Activated CD4-positive, alpha-beta T cell treated with anti-CD3 and anti-CD28 coated beads, Interleukin-2, amount 10 ng/mL, durations not matched to agents 7 days and 5 days (primary cell): Measurements from ENCODE around the gene DPH5. TPM values are rescaled to one million over a fixed set of nuclear protein-coding genes. Genes with fewer than 3 reads are reported as not detected.
"Not testable (repeated sequence)": the region's sequence is repeated elsewhere in the genome, so short reads cannot be mapped to it uniquely, and the experiment has no call there.

Experiments used
- CTCF ChIA-PET: fragments of 350-600 bp; sonication (Branson Sonifier 250); formaldehyde crosslinking; loops from one replicate; lab custom pipeline; 2021; ENCODE audit warnings: antibody characterized with exemption; lab: Charles Lee
- POLR2A ChIA-PET: fragments of 350-600 bp; sonication (Branson Sonifier 250); formaldehyde crosslinking; loops from one replicate; lab custom pipeline; 2021; ENCODE audit warnings: antibody characterized with exemption; lab: Charles Lee
- DNase-seq: peaks from one replicate; pipeline ENCODE4 v3.0.0-alpha.2; 2020
- H3K27ac Mint-ChIP-seq: one replicate; pipeline ENCODE4 v1.8.0; 2021; ENCODE audit warnings: mild to moderate bottlenecking, moderate library complexity, mixed read lengths
- H3K27me3 Mint-ChIP-seq: one replicate; pipeline ENCODE4 v1.8.0; 2021; ENCODE audit warnings: mixed read lengths
- H3K36me3 Mint-ChIP-seq: one replicate; pipeline ENCODE4 v1.8.0; 2021; ENCODE audit warnings: low read depth, mixed read lengths
- H3K4me1 Mint-ChIP-seq: one replicate; pipeline ENCODE4 v1.8.0; 2021; ENCODE audit warnings: mixed read lengths
- H3K4me3 Mint-ChIP-seq: one replicate; pipeline ENCODE4 v1.8.0; 2021; ENCODE audit warnings: mild to moderate bottlenecking, moderate library complexity, mixed read lengths
- H3K9me3 Mint-ChIP-seq: one replicate; pipeline ENCODE4 v1.8.0; 2021; ENCODE audit warnings: mixed read lengths
- total RNA-seq, 2 experiments: library from RNA; stranded (reverse); gene quantifications; one replicate each; pipeline ENCODE4 v1.2.3, GENCODE V29; 2021

Gene DPH5
- total RNA-seq, 2 experiments from 2014 or later = 32.8 to 38.9 TPM

GRCh38 chr1:101050869-101051268, 25.3 kb upstream of the DPH5 start:
- ChIA-PET POLR2A (no interaction called here), CTCF (no interaction called here)
- H3K4me3 Mint-ChIP-seq = no peak overlapping the region
- peaks cover 44% of the 10 kb centered on the region for H3K36me3 Mint-ChIP-seq
- no peak overlapping the region for H3K27ac Mint-ChIP-seq
- no peaks in the 10 kb centered on the region for H3K27me3 Mint-ChIP-seq
- peaks cover 7% of the 10 kb centered on the region for H3K9me3 Mint-ChIP-seq
- H3K4me1 Mint-ChIP-seq = peaks cover 6% of the 10 kb centered on the region
- no peak for DNase-seq

GRCh38 chr1:101044749-101045148, 19.2 kb upstream of the DPH5 start:
- DNase-seq = no peak
- no peaks in the 10 kb centered on the region for H3K27me3 Mint-ChIP-seq
- CTCF ChIA-PET = interaction anchor here (1.3 kb wide), 1 partner anchor 28 kb away, joined by 3 read pairs; no protein-coding TSS in a partner anchor
- H3K4me1 Mint-ChIP-seq = no peaks in the 10 kb centered on the region
- peaks cover 11% of the 10 kb centered on the region for H3K9me3 Mint-ChIP-seq
- H3K36me3 Mint-ChIP-seq = peaks cover 31% of the 10 kb centered on the region
- peak overlapping the region; percentile 31 for H3K27ac Mint-ChIP-seq
- H3K4me3 Mint-ChIP-seq = no peak overlapping the region
- POLR2A ChIA-PET = no interaction called here

- Mint-ChIP-seq H3K36me3 (peaks cover 31% of the 10 kb centered on the region), H3K4me1 (no peaks in the 10 kb centered on the region), H3K9me3 (peaks cover 14% of the 10 kb centered on the region), H3K27ac (no peak overlapping the region), H3K4me3 (no peak overlapping the region), H3K27me3 (no peaks in the 10 kb centered on the region)
- ChIA-PET CTCF (interaction anchor here (1.3 kb wide), 1 partner anchor 28 kb away, joined by 3 read pairs; no protein-coding TSS in a partner anchor), POLR2A (no interaction called here)
- no peak for DNase-seq
Observed at GRCh38 chr1:101044259-101044658, 18.7 kb upstream of the DPH5 start.

GRCh38 chr1:101043776-101044175, 18.2 kb upstream of the DPH5 start:
- ChIA-PET POLR2A (no interaction called here), CTCF (interaction anchor here (1.3 to 1.4 kb wide), 2 partner anchors 17 to 27 kb away, joined by 3 to 4 read pairs; no protein-coding TSS in a partner anchor)
- H3K27ac Mint-ChIP-seq = no peak overlapping the region
- H3K27me3 Mint-ChIP-seq = no peaks in the 10 kb centered on the region
- H3K36me3 Mint-ChIP-seq = peaks cover 31% of the 10 kb centered on the region
- H3K9me3 Mint-ChIP-seq = peaks cover 18% of the 10 kb centered on the region
- no peaks in the 10 kb centered on the region for H3K4me1 Mint-ChIP-seq
- no peak for DNase-seq
- no peak overlapping the region for H3K4me3 Mint-ChIP-seq

- no peak overlapping the region for H3K27ac Mint-ChIP-seq
- no peak for DNase-seq
- POLR2A ChIA-PET = no interaction called here
- CTCF ChIA-PET = interaction anchor here (1.0 to 1.8 kb wide), 2 partner anchors 14 to 16 kb away, joined by 3 to 5 read pairs; partner anchors contain the start of gene DPH5
- peaks cover 34% of the 10 kb centered on the region for H3K36me3 Mint-ChIP-seq
- H3K4me1 Mint-ChIP-seq = peaks cover 6% of the 10 kb centered on the region
- H3K27me3 Mint-ChIP-seq = no peaks in the 10 kb centered on the region
- H3K9me3 Mint-ChIP-seq = peaks cover 23% of the 10 kb centered on the region
- no peak overlapping the region for H3K4me3 Mint-ChIP-seq
Observed at GRCh38 chr1:101041300-101041699, 15.7 kb upstream of the DPH5 start.

GRCh38 chr1:101040666-101041065, 15.1 kb upstream of the DPH5 start:
- Mint-ChIP-seq H3K27me3 (no peaks in the 10 kb centered on the region), H3K27ac (no peak overlapping the region), H3K4me3 (no peak overlapping the region), H3K9me3 (peaks cover 25% of the 10 kb centered on the region), H3K4me1 (peaks cover 9% of the 10 kb centered on the region), H3K36me3 (peaks cover 33% of the 10 kb centered on the region)
- CTCF ChIA-PET = interaction anchor here (1.0 to 1.8 kb wide), 2 partner anchors 14 to 15 kb away, joined by 3 to 5 read pairs; partner anchors contain the start of gene DPH5
- no peak for DNase-seq
- POLR2A ChIA-PET = no interaction called here

GRCh38 chr1:101039245-101039644, 13.7 kb upstream of the DPH5 start:
- Mint-ChIP-seq H3K4me3 (no peak overlapping the region), H3K27ac (no peak overlapping the region), H3K4me1 (peaks cover 17% of the 10 kb centered on the region), H3K9me3 (peaks cover 25% of the 10 kb centered on the region), H3K27me3 (no peaks in the 10 kb centered on the region), H3K36me3 (peaks cover 25% of the 10 kb centered on the region)
- ChIA-PET CTCF (no interaction called here), POLR2A (no interaction called here)
- no peak for DNase-seq

- CTCF ChIA-PET = no interaction called here
- Mint-ChIP-seq H3K27me3 (no peaks in the 10 kb centered on the region), H3K36me3 (peaks cover 35% of the 10 kb centered on the region), H3K27ac (no peak overlapping the region), H3K4me1 (peaks cover 22% of the 10 kb centered on the region), H3K4me3 (no peak overlapping the region), H3K9me3 (peaks cover 30% of the 10 kb centered on the region)
- no peak for DNase-seq
- POLR2A ChIA-PET = no interaction called here
Observed at GRCh38 chr1:101037316-101037715, 11.7 kb upstream of the DPH5 start.

- H3K4me3 Mint-ChIP-seq = no peak overlapping the region
- H3K4me1 Mint-ChIP-seq = peaks cover 48% of the 10 kb centered on the region
- DNase-seq = no peak
- H3K27me3 Mint-ChIP-seq = no peaks in the 10 kb centered on the region
- POLR2A ChIA-PET = no interaction called here
- peaks cover 12% of the 10 kb centered on the region for H3K9me3 Mint-ChIP-seq
- H3K36me3 Mint-ChIP-seq = peaks cover 58% of the 10 kb centered on the region
- no peak overlapping the region for H3K27ac Mint-ChIP-seq
- CTCF ChIA-PET = no interaction called here
Observed at GRCh38 chr1:101033017-101033416, 7.4 kb upstream of the DPH5 start.

GRCh38 chr1:101032129-101032528, 6.5 kb upstream of the DPH5 start:
- H3K27ac Mint-ChIP-seq, POLR2A ChIA-PET, H3K27me3 Mint-ChIP-seq, DNase-seq, H3K4me3 Mint-ChIP-seq: not testable (repeated sequence)
- peaks cover 59% of the 10 kb centered on the region for H3K36me3 Mint-ChIP-seq
- CTCF ChIA-PET = interaction anchor here (0.9 to 1.3 kb wide), 2 partner anchors 17 to 256 kb away, joined by 3 to 4 read pairs; no protein-coding TSS in a partner anchor
- H3K9me3 Mint-ChIP-seq = peaks cover 12% of the 10 kb centered on the region
- H3K4me1 Mint-ChIP-seq = peaks cover 53% of the 10 kb centered on the region

- Mint-ChIP-seq H3K4me1 (peaks cover 58% of the 10 kb centered on the region), H3K27me3 (no peaks in the 10 kb centered on the region), H3K27ac (no peak overlapping the region), H3K36me3 (peaks cover 61% of the 10 kb centered on the region), H3K4me3 (no peak overlapping the region), H3K9me3 (peaks cover 8% of the 10 kb centered on the region)
- ChIA-PET CTCF (interaction anchor here (0.8 to 1.4 kb wide), 2 partner anchors 160 to 254 kb away, joined by 3 read pairs; no protein-coding TSS in a partner anchor), POLR2A (no interaction called here)
- DNase-seq = no peak
Observed at GRCh38 chr1:101030881-101031280, 5.3 kb upstream of the DPH5 start.

- peaks cover 57% of the 10 kb centered on the region for H3K36me3 Mint-ChIP-seq
- H3K9me3 Mint-ChIP-seq = peaks cover 8% of the 10 kb centered on the region
- no peak for DNase-seq
- peak overlapping the region; percentile 2 for H3K27ac Mint-ChIP-seq
- peaks cover 58% of the 10 kb centered on the region for H3K4me1 Mint-ChIP-seq
- CTCF ChIA-PET = interaction anchor here (1.5 kb wide), 1 partner anchor 211 kb away, joined by 3 read pairs; no protein-coding TSS in a partner anchor
- H3K27me3 Mint-ChIP-seq = no peaks in the 10 kb centered on the region
- no peak overlapping the region for H3K4me3 Mint-ChIP-seq
- POLR2A ChIA-PET = no interaction called here
Observed at GRCh38 chr1:101029184-101029583, 3.6 kb upstream of the DPH5 start.

- ChIA-PET POLR2A (no interaction called here), CTCF (interaction anchor here (1.5 kb wide), 1 partner anchor 212 kb away, joined by 3 read pairs; no protein-coding TSS in a partner anchor)
- no peak overlapping the region for H3K27ac Mint-ChIP-seq
- H3K36me3 Mint-ChIP-seq = peaks cover 60% of the 10 kb centered on the region
- H3K27me3 Mint-ChIP-seq = no peaks in the 10 kb centered on the region
- peaks cover 8% of the 10 kb centered on the region for H3K9me3 Mint-ChIP-seq
- no peak overlapping the region for H3K4me3 Mint-ChIP-seq
- no peak for DNase-seq
- peaks cover 62% of the 10 kb centered on the region for H3K4me1 Mint-ChIP-seq
Observed at GRCh38 chr1:101028466-101028865, 2.9 kb upstream of the DPH5 start.
